HG03045 (cell line): Measurements from ENCODE around the gene GDPD4.

Experiments used
- ATAC-seq: cut with Tn5 transposase; IDR thresholded peaks from one replicate; pipeline ENCODE4 v1.9.1; 2021; ENCODE audit warnings: mild to moderate bottlenecking, moderate library complexity; ENCODE audit not compliant: unreplicated experiment

The GDPD4 gene

DNA sequence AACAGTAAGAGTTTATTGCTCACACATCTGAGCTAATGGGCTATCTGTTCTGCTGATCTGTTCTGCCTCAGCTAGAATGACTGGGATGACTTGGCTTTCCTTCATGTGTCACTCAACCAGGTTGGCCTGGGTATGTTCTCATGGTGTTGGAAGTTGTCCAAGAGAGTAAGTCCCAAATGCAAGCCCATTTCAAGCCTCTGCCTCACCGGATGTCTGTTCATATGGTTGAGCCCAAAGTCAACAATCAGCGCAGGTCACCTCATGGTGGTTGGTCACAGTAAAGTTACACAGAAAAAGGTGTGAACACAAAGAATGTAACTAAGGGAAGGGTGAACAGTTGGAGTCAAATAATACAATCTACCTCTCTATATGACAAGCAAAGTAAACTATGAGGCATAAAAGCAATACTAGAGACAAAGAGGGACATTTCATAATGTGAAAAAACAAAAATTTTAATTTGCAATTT, 1.9 kb downstream of the GDPD4 start:
- ATAC-seq, result no peak

DNA sequence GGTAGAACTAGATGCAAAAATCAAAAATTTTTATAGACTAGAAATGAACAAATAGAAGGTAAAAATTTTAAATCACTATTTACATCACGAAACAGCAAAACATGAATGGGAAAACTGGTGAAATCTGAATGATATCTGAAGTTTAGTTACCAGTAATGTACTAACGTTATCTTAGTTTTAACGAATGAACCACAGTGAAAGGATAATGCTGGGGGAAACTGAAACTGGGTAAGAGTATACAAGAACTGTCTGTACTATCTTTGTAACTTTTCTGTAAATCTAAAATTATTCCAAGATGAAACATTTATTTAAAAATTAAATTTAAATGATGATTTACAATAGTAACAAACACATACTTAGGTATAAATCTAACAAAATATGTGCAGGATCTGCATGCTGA, 7.4 kb downstream of the GDPD4 start:
- no peak for ATAC-seq

DNA sequence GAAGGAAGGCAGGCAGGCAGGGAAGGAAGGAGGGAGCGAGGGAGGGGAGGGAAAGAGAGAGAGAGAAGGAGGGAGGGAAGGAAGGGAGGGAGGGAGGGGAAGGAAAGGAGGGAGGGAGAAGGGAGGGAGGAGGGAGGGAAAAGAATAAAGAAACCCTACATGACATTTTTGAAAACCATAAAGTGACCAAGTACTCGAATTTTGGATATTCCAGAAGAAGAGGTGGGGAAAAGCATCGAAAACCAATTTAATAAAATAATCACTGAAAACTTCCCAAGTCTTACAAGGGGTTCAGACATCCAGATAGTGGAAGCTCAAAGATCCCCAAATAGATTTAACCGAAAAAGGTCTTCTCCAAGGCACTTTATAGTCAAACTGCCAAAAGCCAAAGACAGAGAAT, 11.7 kb downstream of the GDPD4 start:
- ATAC-seq, result no peak

DNA sequence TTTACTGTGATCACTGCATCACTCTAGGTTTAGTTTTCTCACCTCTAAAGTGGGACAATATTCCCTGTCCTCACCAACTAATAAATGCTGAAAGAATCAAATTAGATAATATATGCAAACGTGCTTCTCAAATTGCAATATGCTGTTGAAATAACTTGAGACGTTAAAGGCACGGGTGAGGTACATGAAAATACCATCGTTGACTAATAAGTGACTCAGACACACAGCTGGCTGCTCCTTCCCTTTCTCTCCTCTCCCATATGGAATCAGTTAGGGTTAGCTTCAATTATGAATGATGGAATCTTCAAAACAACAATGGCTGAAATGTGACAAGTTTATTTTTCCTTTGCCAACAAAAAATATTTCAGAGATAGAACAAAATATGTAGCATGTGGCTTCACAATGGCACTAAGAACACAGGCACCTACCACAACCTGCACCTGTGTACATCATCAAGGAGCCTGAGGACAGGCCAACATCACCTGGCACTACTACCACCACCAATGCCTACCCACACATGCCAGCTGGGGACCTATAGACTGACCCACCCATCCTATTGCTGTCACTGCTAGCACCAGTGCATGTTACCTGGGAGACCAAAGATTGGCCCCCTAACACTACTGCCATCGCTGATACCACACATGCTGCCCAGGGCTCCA, 13.7 kb downstream of the GDPD4 start:
- no peak for ATAC-seq

DNA sequence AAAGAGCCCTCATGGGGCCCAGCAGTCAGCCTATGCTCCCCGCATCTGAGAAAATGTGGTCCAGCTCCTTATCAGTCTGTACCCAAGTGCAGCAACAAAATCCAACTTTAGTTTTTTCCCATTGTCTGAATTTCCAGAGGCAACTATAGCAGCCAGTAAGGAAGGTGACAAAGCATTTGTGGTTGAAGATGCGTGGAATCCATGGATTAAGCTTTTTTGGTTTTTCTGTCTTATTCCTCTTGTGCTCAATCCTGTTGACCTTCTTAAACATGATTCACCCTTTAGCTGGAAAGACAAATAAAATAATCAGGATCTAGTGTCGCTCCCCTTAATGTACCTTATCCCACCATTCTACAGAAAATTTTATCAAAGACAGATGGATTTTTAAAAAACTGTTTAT, 14.3 kb downstream of the GDPD4 start:
- no peak for ATAC-seq

DNA sequence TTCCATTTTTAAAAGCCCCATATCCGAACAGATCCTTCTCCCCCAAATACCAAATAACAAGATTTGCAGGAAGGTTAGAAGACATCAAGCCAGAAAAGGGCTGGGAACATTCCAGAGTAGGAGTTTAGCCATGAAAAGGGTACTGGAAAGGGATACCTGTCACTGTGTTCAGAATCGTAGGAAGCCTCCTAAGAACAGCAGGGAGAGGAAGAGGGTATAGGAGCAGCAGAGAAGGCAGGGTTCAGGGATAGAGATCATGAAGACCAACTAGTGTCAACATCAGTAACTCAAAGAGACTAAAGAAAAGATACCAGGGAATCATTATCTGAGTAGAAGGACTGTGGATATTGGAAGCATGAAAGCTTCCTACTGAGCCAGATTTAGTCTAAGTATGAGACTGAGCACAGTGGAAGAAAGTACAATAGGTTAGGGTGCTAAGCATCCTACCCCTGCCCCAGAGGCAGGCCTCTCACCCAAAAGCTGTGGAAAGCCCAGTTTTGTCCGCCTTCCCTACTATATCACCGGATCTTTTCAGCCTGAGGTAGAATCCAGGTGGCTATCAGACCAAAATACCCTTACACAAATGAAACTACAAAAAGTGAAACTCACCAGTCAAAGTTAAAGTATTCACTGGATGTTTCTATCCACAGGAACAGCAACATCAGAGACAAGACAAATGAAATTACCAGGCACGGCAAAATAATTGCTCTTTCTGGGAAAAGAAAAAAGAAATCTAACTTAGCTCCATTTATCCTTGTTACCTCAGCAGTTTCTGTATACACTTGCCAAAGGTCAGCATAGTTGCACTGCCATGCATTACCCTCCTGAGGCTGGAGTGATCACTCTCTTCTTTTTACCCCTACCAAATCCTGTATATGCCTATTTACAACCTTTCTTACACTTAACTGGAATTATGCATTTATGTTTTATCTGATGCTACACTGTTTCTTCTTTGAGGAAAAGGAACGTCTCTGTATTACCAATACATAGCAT, 16.7 kb downstream of the GDPD4 start:
- ATAC-seq, result no peak

DNA sequence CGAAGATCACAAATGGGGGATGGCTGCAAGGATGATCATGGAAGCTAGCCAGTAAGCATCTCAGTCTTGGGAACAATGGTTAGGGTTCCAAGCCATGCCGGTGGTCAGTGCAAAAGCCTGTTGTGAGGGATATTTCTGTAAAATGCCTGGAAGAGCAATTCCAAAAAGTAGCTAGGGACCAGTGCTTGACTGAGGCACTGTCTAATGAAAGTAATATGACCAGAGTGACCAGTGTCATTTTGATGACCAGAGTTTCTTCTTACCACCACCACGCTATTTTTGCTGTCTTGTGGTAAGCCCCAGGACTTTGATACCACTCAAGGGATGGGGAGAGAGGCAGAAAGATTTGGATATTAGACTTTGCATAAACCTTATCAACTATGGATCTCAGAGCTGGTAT, 18.4 kb downstream of the GDPD4 start:
- no peak for ATAC-seq

DNA sequence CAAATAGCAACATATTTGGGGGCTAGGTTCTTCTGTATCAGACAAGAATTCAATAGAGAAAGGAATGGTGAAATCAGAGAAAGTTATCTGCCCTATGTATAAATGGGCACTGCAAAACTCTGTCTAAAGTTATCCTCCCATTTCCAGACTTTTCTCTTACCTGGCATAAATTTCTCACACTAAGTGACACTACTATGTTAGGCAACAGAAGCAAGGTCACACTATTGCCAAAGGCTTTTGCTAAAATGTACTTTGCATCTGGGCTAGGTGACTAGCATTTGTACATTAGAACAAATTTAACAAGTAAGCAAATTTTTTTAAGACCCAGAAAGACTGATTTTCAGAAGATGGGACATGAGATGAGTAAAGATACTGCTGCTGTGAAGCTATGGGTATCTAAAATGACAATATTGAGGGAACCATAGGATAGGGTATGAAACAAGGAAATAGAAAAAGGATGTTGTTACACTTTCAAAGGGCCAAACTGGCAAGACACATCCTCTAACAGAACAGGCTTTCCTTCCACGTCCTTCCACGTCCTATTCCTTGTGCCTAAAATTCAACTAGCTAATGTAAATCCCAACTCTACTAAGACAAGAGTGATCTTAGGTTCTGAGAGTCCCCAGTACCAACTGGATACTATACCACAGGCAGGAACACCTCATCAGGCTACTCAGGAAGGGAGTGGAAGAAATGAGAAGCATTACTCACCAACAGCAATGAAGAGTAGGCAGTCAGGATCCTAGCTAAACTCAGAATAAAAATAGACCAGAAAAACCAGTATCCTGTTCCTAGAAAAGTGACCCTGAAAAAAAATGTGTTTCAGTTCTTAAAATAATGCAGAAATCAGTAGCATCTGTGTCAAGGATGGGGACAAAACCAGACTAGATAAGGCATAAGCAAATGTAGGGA, 22.6 kb downstream of the GDPD4 start:
- no peak for ATAC-seq

DNA sequence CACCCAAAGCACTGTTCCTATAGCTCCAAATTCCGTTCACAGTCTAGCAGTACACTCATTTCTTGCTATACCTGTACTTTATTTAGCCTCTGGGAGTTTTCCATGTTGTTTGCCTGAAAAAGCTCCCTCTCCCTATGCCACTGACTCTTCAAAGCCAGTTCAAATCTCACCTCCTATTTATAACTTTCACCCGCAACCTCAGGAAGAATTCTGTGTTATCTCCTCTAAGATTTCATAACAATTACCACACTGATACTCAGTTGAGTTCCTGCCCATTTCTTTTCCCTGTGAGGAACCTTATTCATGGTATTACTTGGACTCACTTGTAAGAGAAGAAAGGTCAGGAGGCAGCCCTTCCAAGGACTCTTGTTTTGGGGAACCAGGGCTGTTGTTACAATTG, 25.2 kb downstream of the GDPD4 start:
- ATAC-seq, result no peak

DNA sequence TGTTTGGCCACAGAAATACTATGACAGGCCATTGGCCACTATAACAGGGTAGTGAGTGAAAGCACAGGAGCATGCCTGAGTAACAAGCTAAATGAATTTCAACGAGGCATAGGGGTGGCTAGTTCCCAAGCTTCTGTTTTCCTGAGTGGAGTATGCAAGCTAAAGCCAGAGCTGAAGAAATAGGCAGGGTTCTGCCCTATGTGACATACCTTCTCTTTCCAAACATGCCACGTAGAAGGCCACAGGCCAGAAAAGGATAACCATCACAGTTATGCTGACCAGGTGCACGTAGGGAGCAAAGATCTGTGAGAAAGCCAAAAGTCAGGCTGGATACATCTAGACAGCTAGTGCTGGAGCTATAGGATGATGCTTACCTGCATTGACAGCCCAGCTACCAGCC, 30.6 kb downstream of the GDPD4 start:
- no peak for ATAC-seq

DNA sequence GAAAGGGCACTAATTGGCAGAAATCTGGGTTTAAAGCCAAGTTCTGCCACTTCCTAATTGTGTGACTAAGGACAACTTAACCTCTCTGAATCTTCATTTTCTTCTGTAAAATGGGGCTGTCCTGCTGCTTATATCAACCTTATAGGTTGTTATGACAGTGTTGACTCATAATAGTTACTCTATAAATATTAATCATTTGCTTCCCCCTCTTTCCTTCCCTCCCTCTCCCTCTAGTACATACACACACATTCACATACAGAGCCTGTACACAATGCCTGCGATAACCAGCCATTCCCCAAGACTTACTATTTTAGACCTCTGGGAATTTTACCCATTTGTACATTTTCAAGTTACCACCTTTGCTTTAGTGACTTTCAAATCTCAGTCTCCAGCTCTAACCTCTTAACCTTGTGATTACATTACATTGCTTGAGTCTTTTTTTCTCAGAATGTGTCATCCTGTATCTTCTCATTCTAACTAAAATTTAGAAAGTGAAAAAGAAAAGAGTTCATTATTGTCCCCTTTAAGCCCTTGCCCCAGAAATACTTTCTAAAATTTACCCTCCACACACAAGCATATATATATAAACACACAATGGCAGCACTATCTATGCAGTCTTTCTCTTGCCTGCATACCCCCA, 31.9 kb downstream of the GDPD4 start:
- ATAC-seq, result no peak

DNA sequence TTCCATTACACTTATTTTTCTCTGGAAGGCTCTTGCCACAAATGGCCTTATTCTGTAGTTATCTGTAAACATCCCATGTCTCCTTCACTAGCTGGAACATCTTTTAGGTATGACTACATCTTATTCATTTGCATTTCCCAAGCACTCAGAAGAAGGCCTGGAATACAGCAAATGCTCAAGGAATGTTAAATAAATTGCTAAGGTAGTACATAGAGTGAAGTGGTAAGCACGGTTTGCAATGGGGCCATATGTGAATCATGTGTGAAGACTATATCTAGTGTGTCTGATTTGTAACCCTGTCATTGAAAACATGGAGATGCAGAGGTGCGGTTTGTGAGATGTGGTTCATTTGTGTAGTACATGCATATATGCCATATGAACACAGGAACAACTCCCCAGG, 33.5 kb downstream of the GDPD4 start:
- no peak for ATAC-seq

DNA sequence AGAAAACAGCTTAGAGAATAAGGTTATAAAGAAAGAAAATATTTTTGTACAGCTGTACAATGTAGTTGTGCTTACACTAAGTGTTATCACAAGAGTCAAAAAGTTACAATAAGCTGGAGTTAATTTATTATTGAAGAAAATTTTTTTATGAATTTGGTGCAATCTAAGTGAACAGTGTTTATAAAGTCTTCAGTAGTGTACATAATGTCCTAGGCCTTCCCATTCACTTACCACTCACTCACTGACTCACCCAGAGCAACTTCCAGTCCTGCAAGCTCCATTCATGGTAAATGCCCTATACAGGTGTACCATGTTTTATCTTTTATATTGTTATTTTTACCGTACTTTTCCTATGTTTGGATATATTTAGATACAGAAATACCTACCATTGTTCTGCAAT, 34.7 kb downstream of the GDPD4 start:
- ATAC-seq, result no peak

DNA sequence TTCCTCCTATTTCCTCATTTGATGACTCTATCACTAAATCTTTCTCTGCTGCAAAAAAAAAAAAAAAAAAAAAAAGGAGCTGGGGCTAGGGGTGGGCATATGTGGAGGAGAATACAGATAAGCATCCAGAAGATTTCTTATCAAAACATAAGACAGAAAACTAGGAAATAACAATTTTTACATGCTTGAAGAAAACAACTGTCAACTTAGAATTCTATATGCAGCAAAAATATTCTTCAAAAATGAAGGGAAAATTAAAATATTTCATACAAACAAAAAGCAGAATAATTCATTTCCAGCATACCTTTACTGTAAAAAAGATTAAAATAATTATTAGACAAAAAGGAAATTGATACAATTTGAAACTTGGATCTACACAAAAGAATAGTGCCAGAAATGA, 38.7 kb downstream of the GDPD4 start:
- no peak for ATAC-seq

DNA sequence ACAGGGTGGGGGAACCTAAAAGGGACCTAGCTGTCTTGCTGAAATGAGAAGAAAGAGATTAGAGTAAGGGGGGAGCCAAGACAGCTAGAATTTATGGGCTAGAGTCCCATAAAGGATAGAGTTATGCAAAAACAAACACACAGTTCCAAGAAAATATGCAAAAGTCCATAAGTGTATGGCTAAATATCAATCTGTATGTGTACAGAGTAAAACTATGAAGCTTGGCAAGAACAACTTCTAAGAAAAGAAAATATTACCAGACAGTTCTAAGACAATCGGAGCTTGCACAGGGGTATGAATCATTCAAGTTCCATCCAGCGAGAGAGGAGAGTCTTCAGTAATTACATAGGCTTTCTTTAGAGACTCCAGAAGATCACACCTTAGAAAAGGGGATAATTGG, 41.8 kb downstream of the GDPD4 start:
- no peak for ATAC-seq

DNA sequence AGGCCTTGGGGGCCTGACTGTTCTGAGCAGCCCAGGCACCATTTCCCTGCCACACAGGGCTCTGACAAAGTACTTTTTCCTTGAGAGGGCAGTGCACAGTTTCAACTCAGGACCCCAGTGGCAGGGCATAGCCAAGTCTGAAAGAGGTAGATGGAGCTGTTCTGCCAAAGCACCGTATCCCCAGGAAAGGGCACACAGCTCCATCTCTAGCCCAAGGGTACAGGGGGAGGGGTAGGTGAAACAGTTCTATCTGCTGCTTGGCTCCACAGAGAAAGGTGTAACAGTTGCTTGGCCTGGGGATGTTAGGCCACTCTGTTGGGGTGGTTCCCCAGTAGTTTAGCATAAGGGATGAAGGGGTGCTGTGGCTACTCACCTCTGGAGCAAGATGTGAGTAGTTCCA, 47.8 kb downstream of the GDPD4 start:
- ATAC-seq, result no peak

DNA sequence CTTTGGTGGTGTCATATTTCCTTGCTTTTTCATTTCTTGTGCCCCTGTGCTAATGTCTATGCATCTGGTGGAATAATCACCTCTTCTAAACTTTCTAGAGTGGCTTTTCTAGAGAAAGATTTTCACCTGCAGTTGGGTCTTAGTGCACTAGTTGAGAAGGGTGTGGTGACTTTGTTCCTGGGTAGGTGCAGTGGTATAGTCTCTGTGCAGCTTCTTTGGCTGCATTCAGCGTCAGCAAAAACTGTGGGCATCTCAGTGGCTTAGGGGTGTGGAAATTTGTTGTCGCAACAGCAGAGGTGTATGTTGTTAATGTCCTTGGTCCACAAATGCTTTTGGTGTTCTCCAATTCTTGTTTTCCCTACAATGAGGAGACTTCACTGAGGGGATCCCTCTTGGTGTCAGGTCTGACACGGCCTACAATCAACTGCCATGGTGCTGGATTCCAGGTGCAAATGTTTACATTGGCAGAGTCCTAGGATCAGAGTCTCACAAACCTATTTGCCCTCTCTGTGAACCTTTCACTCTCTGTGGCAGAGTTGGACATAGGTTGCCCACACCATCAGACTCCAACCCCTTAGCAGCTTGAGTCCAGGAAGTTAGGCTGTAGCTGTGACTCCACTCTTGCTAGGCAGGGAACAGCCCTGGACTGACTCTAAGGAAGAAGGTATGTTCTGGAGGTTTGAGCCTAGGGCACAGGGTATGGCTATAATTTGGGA, 48.8 kb downstream of the GDPD4 start:
- no peak for ATAC-seq

DNA sequence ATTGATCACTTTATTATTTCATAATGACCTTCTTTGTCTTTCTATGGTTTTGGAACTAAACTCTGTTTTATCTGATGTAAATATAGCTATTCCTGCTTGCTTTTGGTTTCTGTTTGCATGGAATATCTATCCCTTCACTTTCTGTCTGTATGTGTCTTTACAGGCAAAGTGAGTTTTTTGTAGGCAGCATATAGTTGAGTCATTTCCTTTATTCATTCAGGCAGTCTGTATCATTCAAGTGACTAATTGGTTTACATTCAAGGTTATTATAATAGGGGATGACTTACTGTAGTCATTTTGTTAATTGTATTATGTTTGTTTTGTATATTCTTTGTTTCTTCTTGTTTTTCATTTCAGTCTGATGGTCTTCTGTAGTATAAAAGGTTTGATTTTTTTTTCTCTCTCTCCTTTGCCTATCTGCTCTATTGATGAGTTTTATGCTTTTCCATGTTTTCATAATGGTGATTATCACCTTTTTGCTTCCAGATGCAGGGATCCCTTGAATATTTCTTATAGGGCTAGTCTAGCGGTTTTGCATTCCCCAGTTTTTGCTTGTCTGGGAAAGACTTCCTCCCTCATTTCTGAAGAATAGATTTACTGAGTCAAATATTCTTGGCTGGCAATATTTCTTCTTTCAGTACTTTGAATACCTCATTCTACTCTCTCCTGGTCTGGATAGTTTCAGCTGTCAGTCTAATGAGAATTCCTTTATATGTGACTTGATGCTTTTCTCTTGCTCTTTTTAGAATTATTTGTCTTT, 50.4 kb downstream of the GDPD4 start:
- no peak for ATAC-seq

DNA sequence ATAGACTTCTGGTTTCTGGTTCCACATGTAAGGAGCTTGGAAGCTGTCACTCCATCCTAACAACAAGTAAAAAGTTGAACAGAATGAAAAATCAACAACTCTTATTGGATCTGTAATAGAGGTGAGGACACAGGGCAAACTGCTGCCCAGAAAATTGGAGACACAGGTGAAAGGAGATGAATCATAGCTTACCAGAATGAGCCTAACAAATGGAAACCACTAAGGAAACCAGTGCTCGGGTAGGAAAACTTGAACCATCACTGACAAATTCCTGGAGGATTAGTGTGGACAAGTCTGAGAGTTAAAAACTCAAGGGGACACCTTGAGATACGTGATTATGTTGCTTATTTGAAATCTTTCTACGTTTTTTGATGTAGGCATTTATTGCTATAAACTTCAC, 52.1 kb downstream of the GDPD4 start:
- ATAC-seq, result no peak
